ENCODE results near the gene DAPP1. TPM values are rescaled to one million over a fixed set of nuclear protein-coding genes. Genes with fewer than 3 reads are reported as not detected.

DAPP1 gene
- polyA plus RNA-seq, 2 of the 4 experiments (the other 2 are of a cell fraction) = 0.03 TPM; not detected in 1

GRCh38 chr4:99821918-99822503, 5.4 kb downstream of the DAPP1 start (continued):
- TF ChIP-seq ZC3H11A (IDR thresholded peaks at IDR 0.05) (no peak), MAFK (IDR thresholded peaks at IDR 0.05; ENCODE audit: partially characterized antibody) (no peak), ESRRA (IDR thresholded peaks at IDR 0.05; ENCODE audit: borderline replicate concordance, low read length) (no peak), HOXB13 (CRISPR knock-in tag; IDR thresholded peaks at IDR 0.05; ENCODE audit: low read depth) (no peak), JUNB (IDR thresholded peaks at IDR 0.05) (no peak), SREBF2 (IDR thresholded peaks at IDR 0.05) (no peak), NPAS2 (CRISPR knock-in tag; IDR thresholded peaks at IDR 0.05; ENCODE audit: borderline replicate concordance) (no peak), NFE2L2 (conservative IDR thresholded peaks at IDR 0.05; ENCODE audit: low read length) (no peak)
- TF ChIP-seq, protein P1, sequence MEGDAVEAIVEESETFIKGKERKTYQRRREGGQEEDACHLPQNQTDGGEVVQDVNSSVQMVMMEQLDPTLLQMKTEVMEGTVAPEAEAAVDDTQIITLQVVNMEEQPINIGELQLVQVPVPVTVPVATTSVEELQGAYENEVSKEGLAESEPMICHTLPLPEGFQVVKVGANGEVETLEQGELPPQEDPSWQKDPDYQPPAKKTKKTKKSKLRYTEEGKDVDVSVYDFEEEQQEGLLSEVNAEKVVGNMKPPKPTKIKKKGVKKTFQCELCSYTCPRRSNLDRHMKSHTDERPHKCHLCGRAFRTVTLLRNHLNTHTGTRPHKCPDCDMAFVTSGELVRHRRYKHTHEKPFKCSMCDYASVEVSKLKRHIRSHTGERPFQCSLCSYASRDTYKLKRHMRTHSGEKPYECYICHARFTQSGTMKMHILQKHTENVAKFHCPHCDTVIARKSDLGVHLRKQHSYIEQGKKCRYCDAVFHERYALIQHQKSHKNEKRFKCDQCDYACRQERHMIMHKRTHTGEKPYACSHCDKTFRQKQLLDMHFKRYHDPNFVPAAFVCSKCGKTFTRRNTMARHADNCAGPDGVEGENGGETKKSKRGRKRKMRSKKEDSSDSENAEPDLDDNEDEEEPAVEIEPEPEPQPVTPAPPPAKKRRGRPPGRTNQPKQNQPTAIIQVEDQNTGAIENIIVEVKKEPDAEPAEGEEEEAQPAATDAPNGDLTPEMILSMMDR (IDR thresholded peaks at IDR 0.05) = no peak

GRCh38 chr4:99822734-99823133, 6.1 kb downstream of the DAPP1 start:
- 36% methylated on average over 3 of the region's 3 CpGs for WGBS (ENCODE audit: missing lambda C conversion rate)
- H3K27ac ChIP-seq = no peak overlapping the region
- FAIRE-seq = no peak
- DNase-seq (ENCODE audit: low read depth in 1 of 2, low spot score in 1 of 2) = no peak
- H3K4me2 ChIP-seq = no peak overlapping the region
- CTCF ChIA-PET = no interaction called here
- TF ChIP-seq JUN (IDR thresholded peaks at IDR 0.05) (no peak), PHF8 (IDR thresholded peaks at IDR 0.05; ENCODE audit: borderline replicate concordance, low read depth) (no peak), MAFK (IDR thresholded peaks at IDR 0.05; ENCODE audit: partially characterized antibody) (no peak), CBX2 (IDR thresholded peaks at IDR 0.05; ENCODE audit: borderline replicate concordance, low read depth) (no peak), ESRRA (IDR thresholded peaks at IDR 0.05; ENCODE audit: borderline replicate concordance, low read length) (no peak), RNF2 (IDR thresholded peaks at IDR 0.05; ENCODE audit: borderline replicate concordance, low read depth) (no peak)
- TF ChIP-seq, protein P2, sequence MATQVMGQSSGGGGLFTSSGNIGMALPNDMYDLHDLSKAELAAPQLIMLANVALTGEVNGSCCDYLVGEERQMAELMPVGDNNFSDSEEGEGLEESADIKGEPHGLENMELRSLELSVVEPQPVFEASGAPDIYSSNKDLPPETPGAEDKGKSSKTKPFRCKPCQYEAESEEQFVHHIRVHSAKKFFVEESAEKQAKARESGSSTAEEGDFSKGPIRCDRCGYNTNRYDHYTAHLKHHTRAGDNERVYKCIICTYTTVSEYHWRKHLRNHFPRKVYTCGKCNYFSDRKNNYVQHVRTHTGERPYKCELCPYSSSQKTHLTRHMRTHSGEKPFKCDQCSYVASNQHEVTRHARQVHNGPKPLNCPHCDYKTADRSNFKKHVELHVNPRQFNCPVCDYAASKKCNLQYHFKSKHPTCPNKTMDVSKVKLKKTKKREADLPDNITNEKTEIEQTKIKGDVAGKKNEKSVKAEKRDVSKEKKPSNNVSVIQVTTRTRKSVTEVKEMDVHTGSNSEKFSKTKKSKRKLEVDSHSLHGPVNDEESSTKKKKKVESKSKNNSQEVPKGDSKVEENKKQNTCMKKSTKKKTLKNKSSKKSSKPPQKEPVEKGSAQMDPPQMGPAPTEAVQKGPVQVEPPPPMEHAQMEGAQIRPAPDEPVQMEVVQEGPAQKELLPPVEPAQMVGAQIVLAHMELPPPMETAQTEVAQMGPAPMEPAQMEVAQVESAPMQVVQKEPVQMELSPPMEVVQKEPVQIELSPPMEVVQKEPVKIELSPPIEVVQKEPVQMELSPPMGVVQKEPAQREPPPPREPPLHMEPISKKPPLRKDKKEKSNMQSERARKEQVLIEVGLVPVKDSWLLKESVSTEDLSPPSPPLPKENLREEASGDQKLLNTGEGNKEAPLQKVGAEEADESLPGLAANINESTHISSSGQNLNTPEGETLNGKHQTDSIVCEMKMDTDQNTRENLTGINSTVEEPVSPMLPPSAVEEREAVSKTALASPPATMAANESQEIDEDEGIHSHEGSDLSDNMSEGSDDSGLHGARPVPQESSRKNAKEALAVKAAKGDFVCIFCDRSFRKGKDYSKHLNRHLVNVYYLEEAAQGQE (IDR thresholded peaks at IDR 0.05) = no peak
- ATAC-seq = no peak
- POLR2A ChIA-PET = no interaction called here
- H3K4me1 ChIP-seq = no peaks in the 10 kb centered on the region
- H3K9me3 ChIP-seq = no peaks in the 10 kb centered on the region
- H3K4me3 ChIP-seq = no peak overlapping the region

- Histone ChIP-seq H3K4me2 (no peak overlapping the region), H3K27ac (no peak overlapping the region), H3K9me3 (no peaks in the 10 kb centered on the region), H3K4me1 (no peaks in the 10 kb centered on the region), H3K4me3 (no peak overlapping the region)
- TF ChIP-seq CEBPB (IDR thresholded peaks at IDR 0.05) = no peak
- no peak for TF ChIP-seq ATOH8 (CRISPR knock-in tag; IDR thresholded peaks at IDR 0.05; ENCODE audit: low read depth)
- TF ChIP-seq KDM1A (IDR thresholded peaks at IDR 0.05; ENCODE audit: low read depth) = no peak
- POLR2A ChIA-PET = no interaction called here
- 46% methylated on average over 3 of the region's 3 CpGs for WGBS (ENCODE audit: missing lambda C conversion rate)
- CTCF ChIA-PET = interaction anchor here (1.2 to 3.0 kb wide), 2 partner anchors 12 to 15 kb away, joined by 3 to 7 read pairs; no protein-coding TSS in a partner anchor
- DNase-seq (ENCODE audit: low read depth in 1 of 2, low spot score in 1 of 2) (no peak), FAIRE-seq (no peak), ATAC-seq (no peak)
These were observed 7.5 kb downstream of the DAPP1 start for GRCh38 chr4:99824070-99824599.

All from A549 (cell line).